Neural progenitor cell (in vitro differentiated cells): ENCODE data around the gene LTBP1. TPM values are rescaled to one million over a fixed set of nuclear protein-coding genes. Genes with fewer than 3 reads are reported as not detected.
"Not testable (repeated sequence)": the region's sequence is repeated elsewhere in the genome, so short reads cannot be mapped to it uniquely, and the experiment has no call there.

Experiments
- DNase-seq: peaks from one replicate; pipeline ENCODE4 v3.0.0-alpha.2; 2016; ENCODE audit warnings: low spot score
- H2AFZ ChIP-seq: fragments of 200-600 bp; sonication (generic); replicated peaks from 2 replicates; pipeline ENCODE4 v1.6.1; 2016; ENCODE audit warnings: antibody characterized with exemption
- H3F3A ChIP-seq: fragments of 200-600 bp; sonication (generic); 2 replicates; pipeline ENCODE4 v1.6.1; 2016; ENCODE audit warnings: antibody characterized with exemption, low read depth
- H3K27ac ChIP-seq: fragments of 200-600 bp; sonication (generic); 2 replicates; pipeline ENCODE4 v1.5.1; 2016; ENCODE audit warnings: mild to moderate bottlenecking
- H3K27me3 ChIP-seq: fragments of 200-600 bp; sonication (generic); 2 replicates; pipeline ENCODE4 v1.6.1; 2016; ENCODE audit warnings: mild to moderate bottlenecking, moderate library complexity
- H3K36me3 ChIP-seq: fragments of 200-600 bp; sonication (generic); 2 replicates; pipeline ENCODE4 v1.5.1; 2016
- H3K4me1 ChIP-seq: fragments of 200-600 bp; sonication (generic); 2 replicates; pipeline ENCODE4 v1.6.1; 2016; ENCODE audit warnings: mixed run types
- H3K4me2 ChIP-seq: fragments of 200-600 bp; sonication (generic); 2 replicates; pipeline ENCODE4 v1.6.1; 2016
- H3K4me3 ChIP-seq: fragments of 200-600 bp; sonication (generic); 2 replicates; pipeline ENCODE4 v1.5.1; 2016
- H3K79me2 ChIP-seq: fragments of 200-600 bp; sonication (generic); 2 replicates; pipeline ENCODE4 v1.6.1; 2016; ENCODE audit warnings: low read depth
- H3K9ac ChIP-seq: fragments of 200-600 bp; sonication (generic); 2 replicates; pipeline ENCODE4 v1.6.1; 2016
- H3K9me3 ChIP-seq: fragments of 200-600 bp; sonication (generic); 2 replicates; pipeline ENCODE4 v1.5.1; 2016; ENCODE audit warnings: low read depth
- H4K20me1 ChIP-seq: fragments of 200-600 bp; sonication (generic); 2 replicates; pipeline ENCODE4 v1.6.1; 2016; ENCODE audit warnings: low read depth
- H3K27ac Mint-ChIP-seq: 3 replicates; pipeline ENCODE4 v1.8.0; 2021; ENCODE audit warnings: mixed read lengths
- H3K27me3 Mint-ChIP-seq: 2 replicates; pipeline ENCODE4 v1.8.0; 2022; ENCODE audit warnings: low read depth, mild to moderate bottlenecking, inconsistent platforms, moderate library complexity, mixed read lengths; ENCODE audit not compliant: insufficient read depth
- H3K36me3 Mint-ChIP-seq: 3 replicates; pipeline ENCODE4 v1.8.0; 2021; ENCODE audit warnings: mixed read lengths
- H3K4me1 Mint-ChIP-seq: 3 replicates; pipeline ENCODE4 v1.8.0; 2021; ENCODE audit warnings: mixed read lengths
- H3K4me3 Mint-ChIP-seq: 3 replicates; pipeline ENCODE4 v1.8.0; 2021; ENCODE audit warnings: mild to moderate bottlenecking, moderate library complexity, mixed read lengths
- H3K9me3 Mint-ChIP-seq: 3 replicates; pipeline ENCODE4 v1.8.0; 2020; ENCODE audit warnings: mixed read lengths
- EZH2 ChIP-seq: fragments of 200-600 bp; sonication (generic); IDR thresholded peaks from 2 replicates; pipeline ENCODE4 v1.6.1; 2017; ENCODE audit warnings: antibody characterized with exemption, mild to moderate bottlenecking, moderate library complexity
- EZH2phosphoT487 ChIP-seq: fragments of 200-600 bp; sonication (generic); IDR thresholded peaks from 2 replicates; pipeline ENCODE4 v1.6.1; 2017; ENCODE audit warnings: antibody characterized with exemption
- total RNA-seq: library from RNA; depleted of rRNA; stranded (reverse); fragments of >200 nt; gene quantifications from 2 replicates; pipeline ENCODE4 v1.2.3, GENCODE V29; 2015; ENCODE audit warnings: low replicate concordance
- TF ChIP-seq, protein P1 (sequence below): fragments of 200-600 bp; sonication (generic); IDR thresholded peaks from 2 replicates; pipeline ENCODE4 v1.5.1; 2017; ENCODE audit warnings: antibody characterized with exemption, mild to moderate bottlenecking

Gene LTBP1
- total RNA-seq, 1 donor from 2014 or later: 50.5 TPM

- H3K27me3 ChIP-seq: no peaks in the 10 kb centered on the region
- H3K27ac ChIP-seq: no peak overlapping the region
- no peak overlapping the region for H3K9ac ChIP-seq
- Mint-ChIP-seq H3K4me1 (no peaks in the 10 kb centered on the region), H3K9me3 (peaks cover 27% of the 10 kb centered on the region), H3K36me3 (peaks cover 11% of the 10 kb centered on the region), H3K27me3 (no peaks in the 10 kb centered on the region), H3K27ac (no peak overlapping the region), H3K4me3 (no peak overlapping the region)
- TF ChIP-seq, protein P1, sequence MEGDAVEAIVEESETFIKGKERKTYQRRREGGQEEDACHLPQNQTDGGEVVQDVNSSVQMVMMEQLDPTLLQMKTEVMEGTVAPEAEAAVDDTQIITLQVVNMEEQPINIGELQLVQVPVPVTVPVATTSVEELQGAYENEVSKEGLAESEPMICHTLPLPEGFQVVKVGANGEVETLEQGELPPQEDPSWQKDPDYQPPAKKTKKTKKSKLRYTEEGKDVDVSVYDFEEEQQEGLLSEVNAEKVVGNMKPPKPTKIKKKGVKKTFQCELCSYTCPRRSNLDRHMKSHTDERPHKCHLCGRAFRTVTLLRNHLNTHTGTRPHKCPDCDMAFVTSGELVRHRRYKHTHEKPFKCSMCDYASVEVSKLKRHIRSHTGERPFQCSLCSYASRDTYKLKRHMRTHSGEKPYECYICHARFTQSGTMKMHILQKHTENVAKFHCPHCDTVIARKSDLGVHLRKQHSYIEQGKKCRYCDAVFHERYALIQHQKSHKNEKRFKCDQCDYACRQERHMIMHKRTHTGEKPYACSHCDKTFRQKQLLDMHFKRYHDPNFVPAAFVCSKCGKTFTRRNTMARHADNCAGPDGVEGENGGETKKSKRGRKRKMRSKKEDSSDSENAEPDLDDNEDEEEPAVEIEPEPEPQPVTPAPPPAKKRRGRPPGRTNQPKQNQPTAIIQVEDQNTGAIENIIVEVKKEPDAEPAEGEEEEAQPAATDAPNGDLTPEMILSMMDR: no peak
- TF ChIP-seq EZH2phosphoT487 (no peak), EZH2 (no peak)
- no peak overlapping the region for H3K4me2 ChIP-seq
- H4K20me1 ChIP-seq: no peaks in the 10 kb centered on the region
- H3K4me3 ChIP-seq: no peak overlapping the region
- H3K4me1 ChIP-seq: no peaks in the 10 kb centered on the region
- no peak overlapping the region for H2AFZ ChIP-seq
- no peaks in the 10 kb centered on the region for H3F3A ChIP-seq
- H3K79me2 ChIP-seq: no peaks in the 10 kb centered on the region
- no peak for DNase-seq
- H3K9me3 ChIP-seq: no peaks in the 10 kb centered on the region
- no peaks in the 10 kb centered on the region for H3K36me3 ChIP-seq
Observed at GRCh38 chr2:32981612-32982011, 34.9 kb downstream of the LTBP1 start.

GRCh38 chr2:32983193-32983924, 36.6 kb downstream of the LTBP1 start:
- H3K36me3 ChIP-seq, H3K4me3 Mint-ChIP-seq, H3K27me3 Mint-ChIP-seq, DNase-seq, H3K9ac ChIP-seq, H3K79me2 ChIP-seq, H3K4me3 ChIP-seq, H4K20me1 ChIP-seq, H3K4me2 ChIP-seq, H3K27me3 ChIP-seq, H3K9me3 ChIP-seq, H3K4me1 Mint-ChIP-seq, H3K27ac ChIP-seq, H3K27ac Mint-ChIP-seq, H3F3A ChIP-seq, H3K36me3 Mint-ChIP-seq, H3K4me1 ChIP-seq, H2AFZ ChIP-seq: not testable (repeated sequence)
- H3K9me3 Mint-ChIP-seq: peaks cover 21% of the 10 kb centered on the region

- no peak for TF ChIP-seq EZH2phosphoT487
- TF ChIP-seq, protein P1: no peak
- Histone ChIP-seq H3K4me3 (no peak overlapping the region), H3K79me2 (no peaks in the 10 kb centered on the region), H3K9ac (no peak overlapping the region), H3K27me3 (no peaks in the 10 kb centered on the region), H2AFZ (no peak overlapping the region), H4K20me1 (no peaks in the 10 kb centered on the region), H3K4me2 (no peak overlapping the region), H3F3A (no peaks in the 10 kb centered on the region), H3K4me1 (no peaks in the 10 kb centered on the region), H3K36me3 (no peaks in the 10 kb centered on the region), H3K9me3 (no peaks in the 10 kb centered on the region), H3K27ac (no peak overlapping the region)
- Mint-ChIP-seq H3K9me3 (peaks cover 18% of the 10 kb centered on the region), H3K36me3 (peaks cover 9% of the 10 kb centered on the region), H3K4me3 (no peak overlapping the region), H3K4me1 (no peaks in the 10 kb centered on the region), H3K27me3 (no peaks in the 10 kb centered on the region), H3K27ac (no peak overlapping the region)
- DNase-seq: no peak
Observed at GRCh38 chr2:32986480-32986879, 39.7 kb downstream of the LTBP1 start.

- no peak overlapping the region for H3K27ac ChIP-seq
- no peaks in the 10 kb centered on the region for H3F3A ChIP-seq
- H3K27me3 Mint-ChIP-seq: no peaks in the 10 kb centered on the region
- no peaks in the 10 kb centered on the region for H4K20me1 ChIP-seq
- no peaks in the 10 kb centered on the region for H3K9me3 ChIP-seq
- peaks cover 6% of the 10 kb centered on the region for H3K9me3 Mint-ChIP-seq
- H3K27ac Mint-ChIP-seq: no peak overlapping the region
- H3K9ac ChIP-seq: no peak overlapping the region
- H3K27me3 ChIP-seq: no peaks in the 10 kb centered on the region
- no peaks in the 10 kb centered on the region for H3K4me1 Mint-ChIP-seq
- no peaks in the 10 kb centered on the region for H3K36me3 ChIP-seq
- no peaks in the 10 kb centered on the region for H3K79me2 ChIP-seq
- H3K4me1 ChIP-seq: no peaks in the 10 kb centered on the region
- H3K4me3 ChIP-seq: no peak overlapping the region
- no peak for DNase-seq
- no peak overlapping the region for H3K4me2 ChIP-seq
- TF ChIP-seq EZH2 (no peak), EZH2phosphoT487 (no peak)
- TF ChIP-seq, protein P1: no peak
- H2AFZ ChIP-seq: no peak overlapping the region
- H3K36me3 Mint-ChIP-seq: peaks cover 6% of the 10 kb centered on the region
- no peak overlapping the region for H3K4me3 Mint-ChIP-seq
Observed at GRCh38 chr2:32988525-32988924, 41.8 kb downstream of the LTBP1 start.
